Measurements from ENCODE around the gene SLC18B1. TPM values are rescaled to one million over a fixed set of nuclear protein-coding genes. Genes with fewer than 3 reads are reported as not detected.

The SLC18B1 gene
- total and polyA plus RNA-seq, 2 of the 8 experiments (the other 6 are each of a cell fraction or from before 2014, with no cell fraction given) = 17.2 to 23.4 TPM

GRCh38 chr6:132788658-132789395 lies 9.6 kb downstream of the SLC18B1 start:
- Histone ChIP-seq H2AK5ac (ENCODE audit: low read depth, low read length) (no peak overlapping the region), H3K27me3 (replicated peaks in 1 of 4; ENCODE audit: control insufficient read depth in 3 of 4, extremely low read depth in 1 of 4, insufficient read depth in 3 of 4, low read length in 3 of 4) (no peaks in the 10 kb centered on the region), H3K4me1 (replicated peaks in 1 of 4; ENCODE audit: control insufficient read depth in 3 of 4, insufficient read depth in 4 of 4, low read length in 3 of 4) (no peaks in the 10 kb centered on the region), H3K36me3 (ENCODE audit: control insufficient read depth in 2 of 4, insufficient read depth in 4 of 4, low read length in 3 of 4) (peaks cover 0 to 18% (median 2%) of the 10 kb centered on the region in 4 experiments; a peak in 4 of 8 replicates), H3K27ac (ENCODE audit: low read depth, low read length) (no peak overlapping the region), H4K91ac (replicated peaks; ENCODE audit: insufficient read length, low read length) (no peak overlapping the region), H3K9ac (replicated peaks in 1 of 4; ENCODE audit: extremely low read depth in 1 of 4, low read depth in 3 of 4, low read length in 3 of 4) (no peak overlapping the region), H2BK20ac (ENCODE audit: low read length) (no peak overlapping the region), H2AFZ (ENCODE audit: low read length) (no peak overlapping the region), H3K9me3 (ENCODE audit: insufficient read depth in 2 of 2, low read depth in 1 of 2, low read length in 1 of 2) (no peaks in the 10 kb centered on the region), H2BK15ac (ENCODE audit: low read length) (no peak overlapping the region), H3K4ac (replicated peaks; ENCODE audit: insufficient read length, low read depth, low read length) (no peak overlapping the region), H2BK120ac (replicated peaks; ENCODE audit: low read depth, low read length) (no peak overlapping the region), H4K5ac (ENCODE audit: insufficient read length, low read depth, low read length) (no peak overlapping the region), H4K20me1 (replicated peaks in 1 of 2; ENCODE audit: control insufficient read depth in 1 of 2, insufficient read depth in 2 of 2, low read length in 2 of 2) (no peaks in the 10 kb centered on the region), H2BK12ac (ENCODE audit: low read depth, low read length) (no peak overlapping the region), H3K18ac (ENCODE audit: extremely low read depth, low read length) (no peak overlapping the region), H3K4me2 (ENCODE audit: insufficient read depth in 1 of 2, low read depth in 2 of 2, low read length in 2 of 2) (no peak overlapping the region), H3K79me2 (ENCODE audit: control insufficient read depth in 1 of 2, insufficient read depth in 2 of 2, low read length in 2 of 2) (no peaks in the 10 kb centered on the region), H3K4me3 (ENCODE audit: extremely low read depth in 1 of 4, insufficient read depth in 2 of 4, low read depth in 3 of 4, low read length in 4 of 4) (no peak overlapping the region), H3K23me2 (ENCODE audit: low read depth, low read length) (no peaks in the 10 kb centered on the region; the same call in 1 of the 2 replicates), H2BK5ac (ENCODE audit: low read depth, low read length) (no peak overlapping the region), H3K14ac (ENCODE audit: insufficient read length) (no peak overlapping the region), H3K23ac (ENCODE audit: insufficient read length) (no peak overlapping the region), H4K8ac (ENCODE audit: extremely low read depth, insufficient read depth, low read length) (no peak overlapping the region), H3K79me1 (ENCODE audit: low read depth, low read length) (no peaks in the 10 kb centered on the region), H3K56ac (replicated peaks; ENCODE audit: insufficient read length, low read depth, low read length) (no peak overlapping the region)
- ChIA-PET CTCF (ENCODE audit: partially characterized antibody) (interaction anchor here (0.9 to 3.9 kb wide), 3 partner anchors 10 to 25 kb away, joined by 3 to 26 read pairs (median 4); partner anchors contain the start of gene SLC18B1), POLR2A (ENCODE audit: partially characterized antibody) (interaction anchor here (0.6 to 2.1 kb wide), 3 partner anchors 11 to 27 kb away, joined by 3 to 5 read pairs (median 4); partner anchors contain the start of gene RPS12)
- WGBS, 2 experiments (ENCODE audit: extremely low coverage in 1 of 2, insufficient coverage in 1 of 2, insufficient read length in 1 of 2, insufficient replicate concordance in 2 of 2, low coverage in 1 of 2, low lambda C conversion rate in 2 of 2, missing lambda C conversion rate in 1 of 2) = 90 to 100% methylated on average over 1 to 4 of the region's 6 CpGs
- DNase-seq (ENCODE audit: low read depth in 1 of 2, low spot score in 2 of 2) (no peak), FAIRE-seq (no peak)
- no peak for TF ChIP-seq NRF1 (IDR thresholded peaks at IDR 0.05; ENCODE audit: low read depth, low read length)

Measured in H1 (cell line).